MM.1S (cell line): Measurements from ENCODE around the gene ENDOV.

Experiments
- DNase-seq: peaks from one replicate; pipeline ENCODE4 v3.0.0-alpha.2; 2015
- H2AFZ ChIP-seq: fragments of 300-600 bp; sonication (generic); 2 replicates; pipeline ENCODE4 v1.6.0; 2016; ENCODE audit warnings: antibody characterized with exemption, low read length
- H3F3A ChIP-seq: fragments of 300-600 bp; sonication (generic); 2 replicates; pipeline ENCODE4 v1.6.1; 2016; ENCODE audit warnings: mild to moderate bottlenecking, antibody characterized with exemption, low read length, moderate library complexity, mixed read lengths; ENCODE audit not compliant: insufficient read depth
- H3K27ac ChIP-seq: fragments of 300-600 bp; sonication (generic); 2 replicates; pipeline ENCODE4 v1.5.1; 2016; ENCODE audit warnings: mild to moderate bottlenecking, low read length
- H3K27me3 ChIP-seq: fragments of 300-600 bp; sonication (generic); replicated peaks from 2 replicates; pipeline ENCODE4 v1.6.0; 2016; ENCODE audit warnings: low read length; ENCODE audit not compliant: insufficient read depth
- H3K36me3 ChIP-seq: fragments of 300-600 bp; sonication (generic); replicated peaks from 2 replicates; pipeline ENCODE4 v1.6.1; 2016; ENCODE audit warnings: mild to moderate bottlenecking, low read length, mixed read lengths; ENCODE audit not compliant: insufficient read depth
- H3K4me1 ChIP-seq: fragments of 300-600 bp; sonication (generic); 2 replicates; pipeline ENCODE4 v1.6.1; 2016; ENCODE audit warnings: low read length, mixed read lengths
- H3K4me2 ChIP-seq: fragments of 300-600 bp; sonication (generic); 2 replicates; pipeline ENCODE4 v1.6.0; 2016; ENCODE audit warnings: low read depth, low read length
- H3K4me3 ChIP-seq: fragments of 300-600 bp; sonication (generic); 2 replicates; pipeline ENCODE4 v1.5.1; 2016; ENCODE audit warnings: low read length, mixed read lengths
- H3K79me2 ChIP-seq: fragments of 300-600 bp; sonication (generic); 2 replicates; pipeline ENCODE4 v1.6.1; 2016; ENCODE audit warnings: mixed run types, low read length, mixed read lengths
- H3K9ac ChIP-seq: fragments of 300-600 bp; sonication (generic); 2 replicates; pipeline ENCODE4 v1.6.1; 2016; ENCODE audit warnings: low read length, mixed read lengths
- H3K9me2 ChIP-seq: fragments of 300-600 bp; sonication (generic); replicated peaks from 2 replicates; pipeline ENCODE4 v1.6.1; 2016; ENCODE audit warnings: mild to moderate bottlenecking, low read length, mixed read lengths; ENCODE audit not compliant: insufficient read depth
- H3K9me3 ChIP-seq: fragments of 300-600 bp; sonication (generic); replicated peaks from 2 replicates; pipeline ENCODE4 v1.6.1; 2016; ENCODE audit warnings: mild to moderate bottlenecking, low read length, mixed read lengths; ENCODE audit not compliant: insufficient read depth
- H4K20me1 ChIP-seq: fragments of 300-600 bp; sonication (generic); 2 replicates; pipeline ENCODE4 v1.6.1; 2016; ENCODE audit warnings: mild to moderate bottlenecking, low read length, moderate library complexity, mixed read lengths; ENCODE audit not compliant: insufficient read depth
- CTCF ChIP-seq: fragments of 300-600 bp; sonication (generic); IDR thresholded peaks from 2 replicates; pipeline ENCODE4 v1.5.1; 2016; ENCODE audit warnings: antibody characterized with exemption, low read length, mixed read lengths
- EZH2 ChIP-seq: fragments of 300-600 bp; sonication (generic); optimal IDR thresholded peaks from 2 replicates; pipeline ENCODE3; 2017; ENCODE audit warnings: low read depth, mild to moderate bottlenecking, antibody characterized with exemption, low read length, mixed read lengths
- EZH2phosphoT487 ChIP-seq: fragments of 300-600 bp; sonication (generic); IDR thresholded peaks from 2 replicates; pipeline ENCODE4 v1.6.1; 2018; ENCODE audit warnings: antibody characterized with exemption, low read length

Gene ENDOV

GRCh38 chr17:80388601-80389000, 26.4 kb upstream of the ENDOV start:
- Histone ChIP-seq H4K20me1 (no peaks in the 10 kb centered on the region), H3K27ac (no peak overlapping the region), H3K9ac (no peak overlapping the region), H3K9me2 (no peaks in the 10 kb centered on the region), H3K4me2 (no peak overlapping the region), H3K36me3 (no peaks in the 10 kb centered on the region; the same call in 1 of the 2 replicates), H3K4me1 (no peaks in the 10 kb centered on the region), H3K4me3 (no peak overlapping the region), H3K9me3 (no peaks in the 10 kb centered on the region), H3K27me3 (no peaks in the 10 kb centered on the region), H3F3A (no peaks in the 10 kb centered on the region), H2AFZ (no peak overlapping the region), H3K79me2 (no peaks in the 10 kb centered on the region)
- DNase-seq = no peak
- no peak for TF ChIP-seq EZH2phosphoT487
- no peak for TF ChIP-seq EZH2
- TF ChIP-seq CTCF = no peak

- H3K4me1 ChIP-seq = no peaks in the 10 kb centered on the region
- H3K27ac ChIP-seq = no peak overlapping the region
- no peak overlapping the region for H3K4me2 ChIP-seq
- no peaks in the 10 kb centered on the region for H4K20me1 ChIP-seq
- no peak overlapping the region for H2AFZ ChIP-seq
- peaks cover 3% of the 10 kb centered on the region; the same call in 1 of the 2 replicates for H3K36me3 ChIP-seq
- H3K4me3 ChIP-seq = no peak overlapping the region
- TF ChIP-seq CTCF = no peak
- DNase-seq = no peak
- no peaks in the 10 kb centered on the region for H3F3A ChIP-seq
- no peak overlapping the region for H3K9ac ChIP-seq
- H3K27me3 ChIP-seq = no peaks in the 10 kb centered on the region
- no peaks in the 10 kb centered on the region for H3K9me2 ChIP-seq
- H3K9me3 ChIP-seq = no peaks in the 10 kb centered on the region
- H3K79me2 ChIP-seq = no peaks in the 10 kb centered on the region
These were observed 25.7 kb upstream of the ENDOV start for GRCh38 chr17:80389011-80389995.

GRCh38 chr17:80393241-80393890, 21.6 kb upstream of the ENDOV start:
- no peak for DNase-seq

More at GRCh38 chr17:80393241-80393890, 21.6 kb upstream of the ENDOV start:
- H3F3A ChIP-seq = no peaks in the 10 kb centered on the region
- no peaks in the 10 kb centered on the region for H3K27me3 ChIP-seq
- H3K4me3 ChIP-seq = no peak overlapping the region
- peaks cover 3% of the 10 kb centered on the region; the same call in 1 of the 2 replicates for H3K36me3 ChIP-seq
- TF ChIP-seq CTCF (no peak), EZH2phosphoT487 (no peak), EZH2 (no peak)
- no peaks in the 10 kb centered on the region for H3K4me1 ChIP-seq
- H3K9me3 ChIP-seq = no peaks in the 10 kb centered on the region
- H3K9me2 ChIP-seq = no peaks in the 10 kb centered on the region
- H3K79me2 ChIP-seq = no peaks in the 10 kb centered on the region
- H3K27ac ChIP-seq = no peak overlapping the region
- no peaks in the 10 kb centered on the region for H4K20me1 ChIP-seq
- no peak overlapping the region for H2AFZ ChIP-seq
- no peak overlapping the region for H3K4me2 ChIP-seq
- no peak overlapping the region for H3K9ac ChIP-seq
